CD1c-positive myeloid dendritic cell (primary cell): ENCODE measurements around the gene ADGRG2.
"Not testable (repeated sequence)": the region's sequence is repeated elsewhere in the genome, so short reads cannot be mapped to it uniquely, and the experiment has no call there.

ENCODE experiments used
- DNase-seq: peaks from one replicate; pipeline ENCODE4 v3.0.0-alpha.2; 2016; ENCODE audit errors: extremely low spot score

ADGRG2 gene

GRCh38 chrX:19075754-19076153 lies 46.5 kb downstream of the ADGRG2 start:
- no peak for DNase-seq

- DNase-seq, result no peak
Measured at GRCh38 chrX:19072372-19072771, 49.9 kb downstream of the ADGRG2 start.

- no peak for DNase-seq
Measured at GRCh38 chrX:19070555-19070994, 51.7 kb downstream of the ADGRG2 start.

DNA sequence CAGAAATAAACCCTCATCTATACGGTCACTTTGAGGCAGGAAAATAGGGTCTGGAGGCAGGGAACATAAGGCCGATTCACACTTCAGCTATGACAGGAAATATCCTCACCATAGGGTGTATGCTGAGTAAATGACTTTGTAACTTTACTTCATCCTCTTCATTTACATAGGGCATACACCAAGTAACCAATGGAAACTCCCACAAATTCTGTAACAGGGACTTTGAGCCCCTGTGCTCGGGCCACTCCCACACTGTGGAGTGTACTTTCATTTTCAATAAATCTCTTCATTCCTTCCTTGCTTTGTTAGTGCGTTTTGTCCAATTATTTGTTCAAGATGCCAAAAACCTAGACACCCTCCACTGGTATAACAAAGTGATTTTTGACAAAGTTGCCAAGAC lies 55.3 kb downstream of the ADGRG2 start:
- not testable (repeated sequence) for DNase-seq

GRCh38 chrX:19065535-19065934 lies 56.7 kb downstream of the ADGRG2 start:
- no peak for DNase-seq

DNA sequence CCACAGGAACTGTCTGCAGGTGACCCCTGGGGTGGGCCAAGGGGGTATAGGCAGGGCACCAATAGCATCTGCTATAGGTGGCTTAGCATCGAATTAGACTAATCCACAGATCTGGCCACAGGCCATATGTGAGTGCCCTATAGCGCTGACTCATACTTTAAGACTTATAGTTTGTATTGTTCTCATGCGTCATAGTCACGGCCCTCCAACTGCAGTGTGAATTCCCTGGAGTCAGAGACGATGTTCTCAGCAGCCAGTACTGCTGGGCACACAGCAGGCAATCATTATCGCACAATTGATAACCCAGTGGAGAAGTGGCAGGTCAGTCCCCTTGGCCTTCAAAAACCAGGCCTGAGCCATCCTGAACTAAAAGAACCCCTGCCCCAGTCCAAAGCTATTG lies 58.1 kb downstream of the ADGRG2 start:
- DNase-seq, result no peak

GRCh38 chrX:19063030-19063429 lies 59.2 kb downstream of the ADGRG2 start:
- no peak for DNase-seq

- no peak for DNase-seq
Measured at GRCh38 chrX:19059067-19059466, 63.2 kb downstream of the ADGRG2 start.

GRCh38 chrX:19057856-19058255 lies 64.4 kb downstream of the ADGRG2 start:
- DNase-seq, result peak; percentile 7

DNA sequence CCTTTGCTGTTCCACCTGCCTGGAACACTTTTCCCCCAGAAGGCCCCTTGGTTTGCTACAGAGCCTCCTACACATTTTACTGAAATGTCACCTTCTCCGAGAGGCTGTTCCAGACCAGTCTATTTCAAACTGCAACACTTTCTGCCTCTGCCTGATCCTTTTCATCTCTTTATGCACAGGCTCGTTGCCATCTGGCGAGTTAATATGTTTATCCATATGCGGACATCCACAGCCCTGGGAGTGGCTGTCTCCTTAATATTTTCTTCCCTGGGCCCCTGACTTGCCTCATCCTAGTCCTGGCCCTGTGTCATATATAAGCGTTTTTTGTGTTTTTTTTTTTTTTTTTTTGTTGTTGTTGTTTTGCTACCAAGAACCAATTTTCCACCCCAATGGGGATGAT lies 73.2 kb downstream of the ADGRG2 start:
- DNase-seq, result no peak

DNA sequence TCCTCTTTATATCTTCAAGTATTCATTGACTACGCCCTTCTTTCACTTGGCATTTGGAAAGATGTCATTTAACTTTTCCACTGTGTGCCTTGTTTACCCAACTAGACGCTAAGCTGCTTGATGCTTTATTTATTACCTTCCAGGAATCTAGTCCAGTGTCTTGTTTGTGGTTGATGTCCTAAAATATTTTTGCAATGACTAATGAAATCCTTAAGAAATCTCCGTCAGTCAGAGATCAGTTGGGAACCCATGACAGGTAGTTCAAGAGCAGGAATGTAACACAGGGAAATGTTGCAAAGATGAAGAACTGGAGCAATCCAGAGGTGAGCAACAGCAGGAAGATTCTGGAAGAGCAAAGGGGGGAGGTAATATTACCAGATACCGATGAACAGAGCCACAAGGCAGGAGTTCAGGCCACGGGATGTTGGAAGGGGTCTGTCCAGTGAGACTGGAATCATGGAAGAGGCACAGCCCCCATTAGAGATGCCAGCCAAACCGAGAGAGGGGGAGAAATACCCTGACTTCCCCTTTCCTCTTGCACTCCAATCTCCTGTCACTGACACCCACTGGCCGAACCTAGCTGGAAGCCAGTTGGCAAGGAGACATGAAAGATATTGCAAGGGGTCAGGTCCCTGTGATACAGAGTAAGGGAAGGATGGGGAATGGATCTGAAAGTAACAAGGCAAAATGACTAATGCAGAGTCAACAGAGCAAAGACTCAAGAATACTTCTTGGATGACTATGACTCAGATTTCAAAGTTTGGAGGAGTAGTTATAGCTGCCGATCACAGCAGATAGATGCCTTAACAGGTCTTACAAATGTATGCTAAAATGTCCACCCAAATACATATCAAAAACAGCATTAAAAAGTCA lies 75.7 kb downstream of the ADGRG2 start:
- DNase-seq, result no peak

DNA sequence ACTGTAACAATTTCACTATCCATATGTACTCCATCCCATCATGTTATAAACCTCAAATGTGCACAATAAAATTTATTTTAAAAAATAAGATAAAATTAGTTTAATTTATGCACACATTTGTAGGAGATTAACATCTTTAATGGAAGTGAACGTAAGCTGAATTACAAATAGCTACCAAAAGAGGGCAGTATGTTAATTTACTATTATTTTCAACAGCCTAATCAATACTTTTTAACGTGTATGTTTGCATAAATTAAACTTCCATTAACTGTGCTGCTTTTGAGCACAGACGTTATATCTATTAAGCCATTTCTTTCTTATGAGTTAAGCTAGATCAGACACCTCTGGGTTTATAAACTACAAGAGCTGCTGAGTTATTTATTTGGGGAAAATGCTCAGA lies 81.9 kb downstream of the ADGRG2 start:
- no peak for DNase-seq

- DNase-seq, result no peak
Measured at GRCh38 chrX:19034025-19034424, 88.2 kb downstream of the ADGRG2 start.

GRCh38 chrX:19030805-19031204 lies 91.5 kb downstream of the ADGRG2 start:
- no peak for DNase-seq

GRCh38 chrX:19028560-19028959 lies 93.7 kb downstream of the ADGRG2 start:
- DNase-seq, result no peak

- DNase-seq, result no peak
Measured at GRCh38 chrX:19024366-19024765, 97.9 kb downstream of the ADGRG2 start.

- no peak for DNase-seq
Measured at GRCh38 chrX:19019996-19020395, 102.3 kb downstream of the ADGRG2 start.

- peak; percentile 19 for DNase-seq
Measured at GRCh38 chrX:19017271-19017670, 105.0 kb downstream of the ADGRG2 start.

DNA sequence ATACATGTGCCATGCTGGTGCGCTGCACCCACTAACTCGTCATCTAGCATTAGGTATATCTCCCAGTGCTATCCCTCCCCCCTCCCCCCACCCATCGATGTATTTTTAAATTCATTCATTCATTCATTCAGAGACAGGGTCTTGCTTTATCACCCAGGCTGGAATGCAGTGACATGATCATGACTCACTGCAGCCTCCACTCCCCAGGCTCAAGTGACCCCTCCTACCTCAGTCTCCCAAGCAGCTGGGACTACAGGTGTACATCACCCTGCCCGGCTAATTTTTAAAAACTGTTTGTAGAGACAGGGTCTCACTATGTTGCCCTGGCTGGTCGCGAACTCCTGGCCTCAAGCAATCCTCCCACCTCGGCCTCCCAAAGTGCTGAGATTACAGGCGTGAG lies 105.7 kb downstream of the ADGRG2 start:
- not testable (repeated sequence) for DNase-seq

DNA sequence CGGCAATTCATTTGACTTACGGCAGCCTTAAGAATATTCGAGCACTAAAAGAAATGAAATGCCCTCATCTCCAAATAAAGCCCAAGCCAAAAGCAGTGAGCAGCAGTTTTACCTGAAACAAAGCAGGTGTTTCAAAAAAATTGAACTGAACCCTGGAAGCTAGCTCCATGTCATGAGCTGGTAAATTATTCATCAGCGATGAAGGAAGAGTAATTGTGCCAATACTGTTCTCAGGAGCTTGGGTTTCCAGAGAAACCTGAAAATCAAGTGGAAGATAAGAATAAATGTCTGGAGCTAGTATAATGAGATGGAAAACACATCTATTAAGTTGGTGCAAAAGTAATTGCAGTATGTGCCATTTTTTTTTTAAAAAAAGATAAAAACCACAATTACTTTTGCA lies 114.4 kb downstream of the ADGRG2 start:
- DNase-seq, result no peak

DNA sequence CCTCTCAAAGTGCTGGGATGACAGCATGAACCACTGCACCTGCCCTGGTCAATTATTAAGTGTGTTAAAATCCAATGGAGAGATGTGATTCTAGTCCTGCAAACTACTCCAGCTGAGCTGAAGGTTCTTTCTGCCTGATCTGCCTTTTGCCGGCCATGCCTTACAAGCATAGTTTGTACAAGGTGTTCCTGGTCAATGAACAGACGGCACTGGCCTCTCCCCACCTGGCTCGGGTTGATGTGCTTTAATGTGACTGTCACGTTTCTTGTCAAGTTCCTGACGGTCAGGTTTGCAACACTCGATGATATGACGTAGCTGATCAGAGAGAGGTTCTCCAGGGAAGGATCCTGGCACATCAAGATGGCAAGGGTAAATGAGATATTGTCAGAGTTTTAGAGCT lies 115.3 kb downstream of the ADGRG2 start:
- DNase-seq, result no peak

DNA sequence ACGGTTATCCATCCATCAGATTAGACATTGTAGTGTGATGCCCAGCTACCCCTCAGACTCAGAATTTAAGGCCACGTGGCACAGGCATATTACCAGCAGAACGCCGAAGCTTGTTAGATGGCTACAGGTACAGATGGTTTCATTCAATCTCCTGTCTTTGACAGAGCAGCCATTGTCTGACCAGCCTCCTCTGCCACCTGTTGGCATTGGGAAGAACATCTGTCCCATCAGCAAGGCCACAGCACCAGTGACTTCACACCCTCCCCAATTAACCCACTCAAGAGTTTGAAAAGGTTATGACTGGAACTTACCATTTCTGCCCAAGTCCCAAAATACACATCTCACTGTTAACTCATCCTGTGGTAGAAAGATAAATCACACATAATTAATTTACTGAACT lies 116.4 kb downstream of the ADGRG2 start:
- no peak for DNase-seq

GRCh38 chrX:19003756-19004155 lies 118.5 kb downstream of the ADGRG2 start:
- DNase-seq, result no peak

DNA sequence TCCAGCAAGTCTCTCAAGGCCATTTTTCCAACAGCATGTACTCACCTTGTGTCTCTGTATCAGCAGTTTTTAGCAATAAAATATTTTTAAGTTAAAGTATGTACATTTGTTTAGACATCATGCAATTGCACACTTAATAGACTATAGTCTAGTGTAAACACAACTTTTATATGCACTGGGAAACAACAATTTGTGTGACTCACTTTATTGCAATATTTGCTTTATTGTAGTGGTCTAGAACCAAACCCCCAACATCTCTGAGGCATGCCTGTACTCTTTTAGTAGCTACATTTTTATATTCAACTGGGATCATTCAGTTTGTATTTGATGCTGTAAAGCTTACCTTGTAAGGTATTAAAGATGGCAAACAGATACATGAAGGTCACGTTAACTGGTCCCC lies 123.6 kb downstream of the ADGRG2 start:
- no peak for DNase-seq
